ENCODE results near the gene KRTAP4-1.
"Not testable (repeated sequence)": the region's sequence is repeated elsewhere in the genome, so short reads cannot be mapped to it uniquely, and the experiment has no call there.

KRTAP4-1 gene

DNA sequence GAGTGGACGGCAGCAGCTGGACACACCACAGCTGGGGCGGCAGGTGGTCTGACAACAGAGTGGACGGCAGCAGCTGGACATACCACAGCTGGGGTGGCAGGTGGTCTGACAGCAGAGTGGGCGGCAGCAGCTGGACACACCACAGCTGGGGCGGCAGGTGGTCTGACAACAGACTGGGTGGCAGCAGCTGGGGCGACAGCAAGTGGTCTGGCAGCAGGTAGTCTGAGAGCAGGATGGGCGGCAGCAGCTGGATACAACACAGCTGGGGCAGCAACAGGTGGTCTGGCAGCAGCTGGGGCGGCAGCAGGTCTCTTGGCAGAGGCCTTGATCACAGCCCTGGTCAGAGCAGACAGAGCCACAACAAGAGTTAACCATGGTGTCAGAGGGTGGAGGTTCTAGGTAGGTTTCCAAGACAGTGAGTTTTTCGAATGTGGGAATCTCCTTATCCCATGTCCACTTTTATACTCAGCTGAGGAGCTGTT, at the start of gene KRTAP4-1:
Gene KRTAP4-1, minus strand, starts transcription at position 432 of the 482 bp plus-strand sequence. Its CDS starts 57 bp downstream, at position 375.
- no peak for DNase-seq

DNA sequence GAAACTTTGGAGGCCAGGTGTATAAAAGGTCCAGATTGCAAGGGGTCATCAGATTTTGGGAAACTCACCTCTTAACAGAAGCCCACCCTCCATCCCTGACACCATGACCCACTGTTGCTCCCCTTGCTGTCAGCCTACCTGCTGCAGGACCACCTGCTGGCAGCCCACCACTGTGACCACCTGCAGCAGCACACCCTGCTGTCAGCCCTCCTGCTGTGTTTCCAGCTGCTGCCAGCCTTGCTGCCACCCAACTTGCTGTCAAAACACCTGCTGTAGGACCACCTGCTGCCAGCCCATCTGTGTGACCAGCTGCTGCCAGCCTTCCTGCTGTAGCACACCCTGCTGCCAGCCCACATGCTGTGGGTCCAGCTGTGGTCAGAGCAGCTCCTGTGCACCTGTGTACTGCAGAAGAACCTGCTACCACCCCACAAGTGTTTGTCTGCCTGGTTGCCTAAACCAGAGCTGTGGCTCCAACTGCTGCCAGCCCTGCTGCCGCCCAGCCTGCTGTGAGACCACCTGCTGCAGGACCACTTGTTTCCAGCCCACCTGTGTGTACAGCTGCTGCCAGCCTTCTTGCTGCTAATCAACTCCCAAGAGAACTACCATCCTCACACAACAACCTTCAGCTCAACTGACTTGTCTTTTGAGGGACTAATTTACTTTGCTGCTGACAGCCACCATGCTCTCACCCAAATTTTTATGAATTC, 47.8 kb upstream of the KRTAP4-1 start, which contains the start of gene KRTAP9-3:
Gene KRTAP9-3, plus strand, starts transcription at position 51 of the 707 bp plus-strand sequence. Its CDS starts 53 bp downstream, at position 104.
- not testable (repeated sequence) for DNase-seq

DNA sequence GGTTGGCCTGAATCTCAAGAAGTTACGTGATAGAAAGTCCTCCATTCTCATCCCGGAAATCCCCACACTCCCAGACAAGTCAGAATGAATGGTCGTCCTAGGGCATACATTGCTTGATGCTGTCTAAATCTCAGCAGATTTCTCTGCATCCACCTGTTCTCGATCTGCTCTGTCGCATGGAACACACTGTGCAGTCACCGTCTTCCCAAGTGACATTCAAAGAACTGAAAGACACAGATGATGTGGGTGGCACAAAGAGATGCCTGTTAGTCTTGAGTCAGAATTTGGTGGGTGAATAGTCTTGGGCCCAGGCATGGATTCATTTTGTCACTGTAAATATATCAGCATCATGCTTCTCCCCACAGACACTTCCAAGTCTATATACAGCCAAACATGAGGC, 47.0 kb upstream of the KRTAP4-1 start:
- DNase-seq: no peak

GRCh38 chr17:41230094-41230493, 45.4 kb upstream of the KRTAP4-1 start:
- no peak for DNase-seq

- not testable (repeated sequence) for DNase-seq
Measured at GRCh38 chr17:41226598-41227095, 41.9 kb upstream of the KRTAP4-1 start, which contains the start of gene KRTAP9-2. TSS of gene KRTAP9-2 (plus strand) at chr17:41226648. CDS start at chr17:41226655, 7 bp downstream.

- DNase-seq: no peak
Measured at GRCh38 chr17:41226051-41226450, 41.3 kb upstream of the KRTAP4-1 start.

- no peak for DNase-seq
Measured at GRCh38 chr17:41223821-41224220, 39.1 kb upstream of the KRTAP4-1 start.

- no peak for DNase-seq
Measured at GRCh38 chr17:41215681-41216080, 31.0 kb upstream of the KRTAP4-1 start.

DNA sequence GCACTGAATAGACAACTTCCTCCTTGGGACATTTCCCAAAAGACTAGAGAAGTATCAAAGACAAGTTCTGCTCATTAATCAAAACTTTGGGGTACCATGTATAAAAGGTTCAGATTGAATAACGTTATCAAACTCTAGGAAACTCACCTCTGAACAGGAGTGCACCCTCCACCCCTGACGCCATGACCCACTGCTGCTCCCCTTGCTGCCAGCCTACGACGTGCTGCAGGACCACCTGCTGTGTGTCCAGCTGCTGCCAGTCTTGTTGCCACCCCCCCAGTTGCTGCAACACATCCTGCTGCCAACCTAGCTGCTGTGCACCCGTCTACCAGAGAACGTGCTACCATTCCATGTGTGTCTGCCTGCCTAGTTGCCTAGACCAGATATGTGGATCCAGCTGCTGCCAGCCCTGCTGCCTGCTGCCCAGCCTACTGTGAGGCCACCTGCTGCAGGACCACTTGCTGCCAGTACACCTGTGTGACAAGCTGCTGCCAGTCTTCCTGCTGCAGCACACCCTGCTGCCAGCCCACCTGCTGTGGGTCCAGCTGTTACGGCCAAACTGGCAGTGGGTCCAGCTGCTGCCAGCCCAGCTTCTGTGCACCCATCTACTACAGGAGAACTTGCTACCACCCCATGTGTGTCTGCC, 27.9 kb upstream of the KRTAP4-1 start:
- no peak for DNase-seq

GRCh38 chr17:41211845-41212466, 27.2 kb upstream of the KRTAP4-1 start:
- DNase-seq: no peak

DNA sequence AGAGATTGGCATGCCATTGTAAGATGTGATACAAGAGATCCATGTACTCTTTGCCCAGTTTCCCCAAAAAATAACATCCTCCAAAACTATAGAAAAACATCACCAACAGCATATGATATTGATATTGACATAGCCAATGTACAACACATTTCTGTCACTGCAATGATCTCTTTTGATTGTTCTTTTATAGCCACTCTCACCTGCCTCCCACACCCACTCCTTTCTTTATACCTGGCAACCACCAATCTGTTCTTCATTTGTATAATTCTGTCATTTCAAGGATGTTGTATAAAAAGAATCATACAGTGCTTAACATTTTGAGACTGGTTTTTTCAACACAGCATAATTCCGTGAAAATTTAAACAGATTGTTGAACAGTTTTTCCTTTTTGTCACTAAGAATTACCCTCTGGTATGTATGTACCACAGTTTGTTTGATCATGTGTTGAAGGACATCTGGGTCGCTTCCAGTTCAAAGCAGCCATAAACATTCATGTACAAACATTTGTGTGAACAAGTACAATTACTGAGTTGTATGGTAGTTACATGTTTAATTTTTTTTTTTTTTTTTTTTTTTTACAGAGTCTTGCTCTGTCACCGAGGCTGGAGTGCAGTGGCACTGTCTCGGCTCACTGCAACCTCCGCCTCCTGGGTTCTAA, 14.8 kb upstream of the KRTAP4-1 start:
- DNase-seq: no peak

- DNase-seq: no peak
Measured at GRCh38 chr17:41196068-41196467, 11.4 kb upstream of the KRTAP4-1 start.

- DNase-seq: no peak
Measured at GRCh38 chr17:41190328-41190727, 5.6 kb upstream of the KRTAP4-1 start.

GRCh38 chr17:41189837-41190318, 5.2 kb upstream of the KRTAP4-1 start, which contains the start of gene KRTAP9-1:
TSS of gene KRTAP9-1 (plus strand) at chr17:41189887. CDS start at chr17:41189887, 0 bp downstream.
- not testable (repeated sequence) for DNase-seq

GRCh38 chr17:41186872-41187271, 2.2 kb upstream of the KRTAP4-1 start:
- no peak for DNase-seq

- no peak for DNase-seq
Measured at GRCh38 chr17:41185001-41185400, 290 bp upstream of the KRTAP4-1 start.

- DNase-seq: no peak
Measured at GRCh38 chr17:41178843-41179616, 5.7 kb downstream of the KRTAP4-1 start.

- no peak for DNase-seq
Measured at GRCh38 chr17:41178341-41178740, 6.4 kb downstream of the KRTAP4-1 start.

DNA sequence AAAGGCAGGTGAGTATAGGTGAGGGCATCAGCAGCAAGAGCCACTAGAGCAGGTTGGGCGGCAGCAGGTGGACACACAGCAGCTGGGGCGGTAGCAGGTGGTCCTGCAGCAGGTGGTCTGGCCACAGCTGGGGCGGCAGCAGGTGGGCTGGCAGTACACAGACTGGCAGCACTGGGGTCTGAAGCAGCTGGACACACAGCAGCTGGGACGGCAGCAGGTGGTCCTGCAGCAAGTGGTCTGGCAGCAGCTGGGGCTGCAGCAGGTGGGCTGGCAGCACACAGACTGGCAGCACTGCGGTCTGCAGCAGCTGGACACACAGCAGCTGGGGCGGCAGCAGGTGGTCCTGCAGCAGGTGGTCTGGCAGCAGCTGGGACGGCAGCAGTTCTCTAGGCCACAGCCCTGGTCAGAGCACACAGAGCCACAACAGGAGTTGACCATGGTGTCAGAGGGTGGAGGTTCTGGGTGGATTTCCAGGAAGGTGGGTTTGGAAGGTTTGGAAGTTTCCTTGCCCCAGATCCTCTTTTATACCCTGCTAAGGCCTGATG, 6.9 kb downstream of the KRTAP4-1 start, which contains the start of gene KRTAP4-2:
Gene KRTAP4-2, minus strand, starts transcription at position 495 of the 545 bp plus-strand sequence. Its CDS starts 57 bp downstream, at position 438.
- DNase-seq: no peak

GRCh38 chr17:41176744-41177387, 7.8 kb downstream of the KRTAP4-1 start:
- DNase-seq: no peak

DNA sequence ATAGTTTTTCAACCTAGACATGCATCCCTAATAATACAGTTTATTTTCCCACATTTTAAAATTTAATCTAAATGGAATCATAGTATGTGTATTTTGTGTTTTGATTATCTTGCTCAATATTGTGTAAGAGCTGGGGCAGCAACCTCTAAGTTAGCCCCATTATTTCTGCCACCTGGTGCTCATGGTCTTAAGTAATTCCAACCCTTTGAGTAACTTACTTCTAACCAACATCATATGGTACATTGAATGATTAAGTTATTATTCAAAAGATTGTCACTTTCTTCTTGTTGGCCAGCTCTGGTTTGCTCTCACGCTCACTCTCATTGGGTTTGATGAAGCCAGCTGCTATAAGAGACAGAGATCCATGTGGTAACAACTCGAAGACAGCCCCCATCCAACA, 12.8 kb downstream of the KRTAP4-1 start:
- DNase-seq: no peak

All from activated CD4-positive, CD25-positive, alpha-beta regulatory T cell treated with anti-CD3 and anti-CD28 coated beads, Interleukin-2, amount 50 U/mL, for 72 hours (primary cell).